ENCODE measurements around the gene TRAF2. TPM values are rescaled to one million over a fixed set of nuclear protein-coding genes. Genes with fewer than 3 reads are reported as not detected.

Gene TRAF2
- total and polyA plus RNA-seq, 2 donors, result 12.8 to 18.8 TPM

- Histone ChIP-seq H3K27ac (ENCODE audit: low read depth in 1 of 2, low read length in 1 of 2) (no peak overlapping the region), H3K36me3 (ENCODE audit: control insufficient read depth in 2 of 2, insufficient read depth in 2 of 2, low read length in 1 of 2) (no peaks in the 10 kb centered on the region), H3K27me3 (ENCODE audit: control insufficient read depth in 2 of 2, insufficient read depth in 1 of 2, low read length in 1 of 2) (peaks cover 0 to 3% of the 10 kb centered on the region in 2 donors), H3K4me3 (ENCODE audit: low read length in 2 of 2) (no peak overlapping the region), H3K4me1 (ENCODE audit: control insufficient read depth in 2 of 2, insufficient read depth in 2 of 2, low read length in 2 of 2) (peaks cover 37 to 69% of the 10 kb centered on the region in 2 donors), H3K9me3 (ENCODE audit: control insufficient read depth in 2 of 2, insufficient read depth in 1 of 2, low read length in 1 of 2) (peaks cover 0 to 5% of the 10 kb centered on the region in 2 donors)
- no peak for DNase-seq (ENCODE audit: low read depth in 6 of 9, low spot score in 9 of 9)
- WGBS, result 95% methylated on average over 12 of the region's 12 CpGs
Observed at GRCh38 chr9:136963751-136964150, 77.4 kb downstream of the TRAF2 start.

- peaks cover 0 to 4% of the 10 kb centered on the region in 2 donors for H3K9me3 ChIP-seq (ENCODE audit: control insufficient read depth in 2 of 2, insufficient read depth in 1 of 2, low read length in 1 of 2)
- WGBS, result 91% methylated on average over 22 of the region's 22 CpGs
- peaks cover 32 to 64% of the 10 kb centered on the region in 2 donors for H3K4me1 ChIP-seq (ENCODE audit: control insufficient read depth in 2 of 2, insufficient read depth in 2 of 2, low read length in 2 of 2)
- no peak overlapping the region for H3K4me3 ChIP-seq (ENCODE audit: low read length in 2 of 2)
- H3K36me3 ChIP-seq (ENCODE audit: control insufficient read depth in 2 of 2, insufficient read depth in 2 of 2, low read length in 1 of 2), result no peaks in the 10 kb centered on the region
- H3K27me3 ChIP-seq (ENCODE audit: control insufficient read depth in 2 of 2, insufficient read depth in 1 of 2, low read length in 1 of 2), result peaks cover 0 to 3% of the 10 kb centered on the region in 2 donors
- DNase-seq (ENCODE audit: low read depth in 6 of 9, low spot score in 9 of 9), result no peak
- no peak overlapping the region for H3K27ac ChIP-seq (ENCODE audit: low read depth in 1 of 2, low read length in 1 of 2)
Observed at GRCh38 chr9:136964171-136964689, 77.9 kb downstream of the TRAF2 start.

DNA sequence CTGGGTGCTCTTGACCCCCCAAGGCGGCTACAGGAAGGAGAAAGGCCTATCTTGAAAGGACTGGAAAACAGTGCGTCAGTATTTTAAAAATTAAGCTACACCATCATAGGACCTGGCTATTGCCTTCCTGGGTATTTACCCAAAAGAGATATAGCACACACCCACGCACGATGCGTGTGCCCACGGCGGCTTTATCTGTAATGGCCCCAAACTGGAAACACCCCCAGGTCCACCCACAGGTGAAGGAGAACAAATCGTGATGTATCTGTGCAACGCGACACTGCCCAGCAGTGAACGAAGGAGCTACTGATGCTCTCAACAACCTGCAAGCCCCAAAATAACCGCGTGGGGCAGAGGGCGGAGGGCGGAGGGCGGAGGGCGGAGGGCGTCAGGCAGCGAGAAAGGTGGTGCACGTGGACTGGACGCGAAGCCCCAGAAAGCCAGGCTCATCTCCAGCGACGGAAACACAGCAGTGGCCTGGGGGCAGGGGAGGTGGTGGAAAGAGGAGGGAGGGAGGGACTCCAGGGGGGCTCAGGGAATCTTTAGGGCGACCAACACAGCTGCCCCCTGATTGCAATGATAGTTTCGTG is 78.6 kb downstream of the TRAF2 start:
- no peak for DNase-seq (ENCODE audit: low read depth in 6 of 9, low spot score in 9 of 9)
- WGBS, result 95% methylated on average over 26 of the region's 26 CpGs

DNA sequence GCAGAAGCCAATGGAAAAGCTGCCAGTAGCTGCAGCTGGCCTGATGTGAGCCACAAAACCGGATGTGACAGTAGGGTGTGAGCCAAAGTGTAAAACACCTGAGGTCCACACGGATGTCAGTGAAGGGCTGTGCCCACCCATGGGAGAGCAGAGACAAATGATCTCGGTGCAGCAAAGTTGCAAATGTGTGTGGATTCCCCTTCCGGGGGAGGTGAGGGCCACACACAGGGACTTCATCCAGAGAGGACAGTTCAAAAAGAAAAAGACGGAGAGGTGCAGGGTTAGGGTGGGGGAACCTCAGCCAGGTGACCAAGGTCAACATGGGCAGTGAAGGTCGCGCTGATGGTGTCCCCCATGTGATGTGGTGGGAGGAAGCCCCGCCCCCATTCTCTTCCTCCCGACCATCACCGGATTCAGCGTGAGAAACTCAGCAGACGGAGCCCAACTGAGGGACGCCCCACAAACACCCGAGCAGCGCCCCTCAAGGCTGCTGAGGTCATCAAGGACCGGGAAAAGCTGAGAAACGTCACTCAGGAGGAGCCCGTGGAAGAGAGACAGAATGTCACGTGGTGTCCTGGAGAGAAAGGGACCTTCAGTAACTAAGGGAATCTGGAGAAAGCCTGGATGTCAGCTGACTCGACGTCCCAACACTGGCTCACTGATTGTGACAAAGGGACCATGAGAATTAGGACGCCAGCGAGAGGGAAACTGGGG is 79.6 kb downstream of the TRAF2 start:
- H3K27ac ChIP-seq (ENCODE audit: low read depth in 1 of 2, low read length in 1 of 2), result peak overlapping the region; percentile 53 to 58
- H3K9me3 ChIP-seq (ENCODE audit: control insufficient read depth in 2 of 2, insufficient read depth in 1 of 2, low read length in 1 of 2), result peaks cover 0 to under 1% of the 10 kb centered on the region in 2 donors
- peak in 2 of 9 donors; percentile 30 to 38 for DNase-seq (ENCODE audit: low read depth in 6 of 9, low spot score in 9 of 9)
- WGBS, result 24% methylated on average over 23 of the region's 23 CpGs
- no peaks in the 10 kb centered on the region for H3K36me3 ChIP-seq (ENCODE audit: control insufficient read depth in 2 of 2, insufficient read depth in 2 of 2, low read length in 1 of 2)
- peaks cover 18 to 58% of the 10 kb centered on the region in 2 donors for H3K4me1 ChIP-seq (ENCODE audit: control insufficient read depth in 2 of 2, insufficient read depth in 2 of 2, low read length in 2 of 2)
- H3K27me3 ChIP-seq (ENCODE audit: control insufficient read depth in 2 of 2, insufficient read depth in 1 of 2, low read length in 1 of 2), result peaks cover 0 to 3% of the 10 kb centered on the region in 2 donors
- H3K4me3 ChIP-seq (ENCODE audit: low read length in 2 of 2), result peak overlapping the region in 1 of 2 donors; percentile 29

More for the DNA sequence above, 78.6 kb downstream of the TRAF2 start:
- Histone ChIP-seq H3K27me3 (ENCODE audit: control insufficient read depth in 2 of 2, insufficient read depth in 1 of 2, low read length in 1 of 2) (peaks cover 0 to 3% of the 10 kb centered on the region in 2 donors), H3K4me3 (ENCODE audit: low read length in 2 of 2) (no peak overlapping the region), H3K36me3 (ENCODE audit: control insufficient read depth in 2 of 2, insufficient read depth in 2 of 2, low read length in 1 of 2) (no peaks in the 10 kb centered on the region), H3K27ac (ENCODE audit: low read depth in 1 of 2, low read length in 1 of 2) (peak overlapping the region in 1 of 2 donors; percentile 26), H3K4me1 (ENCODE audit: control insufficient read depth in 2 of 2, insufficient read depth in 2 of 2, low read length in 2 of 2) (peaks cover 25 to 58% of the 10 kb centered on the region in 2 donors), H3K9me3 (ENCODE audit: control insufficient read depth in 2 of 2, insufficient read depth in 1 of 2, low read length in 1 of 2) (peaks cover 0 to 4% of the 10 kb centered on the region in 2 donors)

GRCh38 chr9:136968333-136969127 is 82.2 kb downstream of the TRAF2 start:
- DNase-seq (ENCODE audit: low read depth in 6 of 9, low spot score in 9 of 9), result no peak
- WGBS, result 93% methylated on average over 17 of the region's 17 CpGs
- Histone ChIP-seq H3K4me1 (ENCODE audit: control insufficient read depth in 2 of 2, insufficient read depth in 2 of 2, low read length in 2 of 2) (peaks cover 13 to 33% of the 10 kb centered on the region in 2 donors), H3K27me3 (ENCODE audit: control insufficient read depth in 2 of 2, insufficient read depth in 1 of 2, low read length in 1 of 2) (peaks cover 2 to 3% of the 10 kb centered on the region in 2 donors), H3K9me3 (ENCODE audit: control insufficient read depth in 2 of 2, insufficient read depth in 1 of 2, low read length in 1 of 2) (no peaks in the 10 kb centered on the region), H3K27ac (ENCODE audit: low read depth in 1 of 2, low read length in 1 of 2) (no peak overlapping the region), H3K4me3 (ENCODE audit: low read length in 2 of 2) (no peak overlapping the region), H3K36me3 (ENCODE audit: control insufficient read depth in 2 of 2, insufficient read depth in 2 of 2, low read length in 1 of 2) (no peaks in the 10 kb centered on the region)

- Histone ChIP-seq H3K27ac (ENCODE audit: low read depth in 1 of 2, low read length in 1 of 2) (no peak overlapping the region), H3K4me1 (ENCODE audit: control insufficient read depth in 2 of 2, insufficient read depth in 2 of 2, low read length in 2 of 2) (peaks cover 13 to 30% of the 10 kb centered on the region in 2 donors)
- no peak for DNase-seq (ENCODE audit: low read depth in 6 of 9, low spot score in 9 of 9)
Observed at GRCh38 chr9:136969150-136969549, 82.8 kb downstream of the TRAF2 start.

DNA sequence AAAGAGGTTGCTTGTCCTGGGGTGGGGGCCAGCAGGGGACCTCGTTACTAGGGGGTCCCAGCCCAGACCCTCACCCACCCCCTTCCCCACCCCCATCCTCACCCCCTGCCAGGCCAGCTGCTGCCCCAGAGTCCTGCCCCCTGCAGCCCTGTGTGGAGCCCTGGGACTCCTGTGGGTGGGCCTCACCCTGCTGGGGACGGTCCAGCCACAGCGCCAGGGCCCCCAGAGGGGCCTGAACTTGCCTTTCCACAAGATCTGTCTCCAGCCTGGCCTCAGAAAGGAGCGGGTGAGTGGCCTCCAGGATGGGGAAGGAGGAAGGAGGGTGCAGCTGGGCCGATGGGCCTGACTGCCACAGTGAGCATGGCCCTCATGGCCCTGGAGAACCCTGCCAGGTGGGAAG is 83.5 kb downstream of the TRAF2 start:
- Histone ChIP-seq H3K27ac (ENCODE audit: low read depth in 1 of 2, low read length in 1 of 2) (no peak overlapping the region), H3K4me1 (ENCODE audit: control insufficient read depth in 2 of 2, insufficient read depth in 2 of 2, low read length in 2 of 2) (peaks cover 10 to 24% of the 10 kb centered on the region in 2 donors), H3K4me3 (ENCODE audit: low read length in 2 of 2) (no peak overlapping the region), H3K9me3 (ENCODE audit: control insufficient read depth in 2 of 2, insufficient read depth in 1 of 2, low read length in 1 of 2) (no peaks in the 10 kb centered on the region), H3K27me3 (ENCODE audit: control insufficient read depth in 2 of 2, insufficient read depth in 1 of 2, low read length in 1 of 2) (peaks cover 2 to 12% of the 10 kb centered on the region in 2 donors), H3K36me3 (ENCODE audit: control insufficient read depth in 2 of 2, insufficient read depth in 2 of 2, low read length in 1 of 2) (no peaks in the 10 kb centered on the region)
- no peak for DNase-seq (ENCODE audit: low read depth in 6 of 9, low spot score in 9 of 9)
- 96% methylated on average over 5 of the region's 5 CpGs for WGBS

More at GRCh38 chr9:136969150-136969549, 82.8 kb downstream of the TRAF2 start:
- WGBS, result 95% methylated on average over 17 of the region's 17 CpGs
- Histone ChIP-seq H3K36me3 (ENCODE audit: control insufficient read depth in 2 of 2, insufficient read depth in 2 of 2, low read length in 1 of 2) (no peaks in the 10 kb centered on the region), H3K4me3 (ENCODE audit: low read length in 2 of 2) (no peak overlapping the region), H3K27me3 (ENCODE audit: control insufficient read depth in 2 of 2, insufficient read depth in 1 of 2, low read length in 1 of 2) (peaks cover 2 to 7% of the 10 kb centered on the region in 2 donors), H3K9me3 (ENCODE audit: control insufficient read depth in 2 of 2, insufficient read depth in 1 of 2, low read length in 1 of 2) (no peaks in the 10 kb centered on the region)

- H3K9me3 ChIP-seq (ENCODE audit: control insufficient read depth in 2 of 2, insufficient read depth in 1 of 2, low read length in 1 of 2), result no peaks in the 10 kb centered on the region
- whole genome bisulfite sequencing, result 80% methylated on average over 11 of the region's 11 CpGs
- H3K27me3 ChIP-seq (ENCODE audit: control insufficient read depth in 2 of 2, insufficient read depth in 1 of 2, low read length in 1 of 2), result peaks cover 2 to 18% of the 10 kb centered on the region in 2 donors
- no peak overlapping the region for H3K4me3 ChIP-seq (ENCODE audit: low read length in 2 of 2)
- DNase-seq (ENCODE audit: low read depth in 6 of 9, low spot score in 9 of 9), result no peak
- H3K36me3 ChIP-seq (ENCODE audit: control insufficient read depth in 2 of 2, insufficient read depth in 2 of 2, low read length in 1 of 2), result no peaks in the 10 kb centered on the region
- H3K4me1 ChIP-seq (ENCODE audit: control insufficient read depth in 2 of 2, insufficient read depth in 2 of 2, low read length in 2 of 2), result peaks cover 8 to 23% of the 10 kb centered on the region in 2 donors
- H3K27ac ChIP-seq (ENCODE audit: low read depth in 1 of 2, low read length in 1 of 2), result no peak overlapping the region
Observed at GRCh38 chr9:136970361-136970760, 84.0 kb downstream of the TRAF2 start.

Data from thymus (tissue), 11 donors.